ENCODE measurements around the gene GALNT15.

DNA sequence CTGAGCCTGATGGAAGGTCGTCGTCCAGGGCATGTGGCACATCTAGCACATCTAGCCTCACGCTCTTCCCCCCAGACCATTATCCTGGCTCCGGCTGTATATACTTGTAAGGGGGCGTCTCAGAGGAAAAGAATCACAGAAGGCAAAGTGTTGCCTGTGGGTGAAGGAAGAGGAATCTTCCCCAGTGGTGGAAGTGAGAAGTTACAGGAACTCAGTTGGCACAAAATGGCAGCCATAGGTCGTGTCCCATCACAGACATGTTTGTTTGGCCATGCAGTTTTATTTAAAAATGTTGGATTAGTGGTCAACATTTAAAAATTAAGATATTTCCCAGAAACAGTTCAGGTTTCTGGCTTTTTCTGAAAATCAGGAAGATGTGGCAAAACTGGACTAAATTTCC, 13.6 kb downstream of the GALNT15 start:
- no peak for TF ChIP-seq EP300 (IDR thresholded peaks at IDR 0.05)
- TF ChIP-seq POLR2A (IDR thresholded peaks at IDR 0.05), result no peak
- TF ChIP-seq, protein P1, sequence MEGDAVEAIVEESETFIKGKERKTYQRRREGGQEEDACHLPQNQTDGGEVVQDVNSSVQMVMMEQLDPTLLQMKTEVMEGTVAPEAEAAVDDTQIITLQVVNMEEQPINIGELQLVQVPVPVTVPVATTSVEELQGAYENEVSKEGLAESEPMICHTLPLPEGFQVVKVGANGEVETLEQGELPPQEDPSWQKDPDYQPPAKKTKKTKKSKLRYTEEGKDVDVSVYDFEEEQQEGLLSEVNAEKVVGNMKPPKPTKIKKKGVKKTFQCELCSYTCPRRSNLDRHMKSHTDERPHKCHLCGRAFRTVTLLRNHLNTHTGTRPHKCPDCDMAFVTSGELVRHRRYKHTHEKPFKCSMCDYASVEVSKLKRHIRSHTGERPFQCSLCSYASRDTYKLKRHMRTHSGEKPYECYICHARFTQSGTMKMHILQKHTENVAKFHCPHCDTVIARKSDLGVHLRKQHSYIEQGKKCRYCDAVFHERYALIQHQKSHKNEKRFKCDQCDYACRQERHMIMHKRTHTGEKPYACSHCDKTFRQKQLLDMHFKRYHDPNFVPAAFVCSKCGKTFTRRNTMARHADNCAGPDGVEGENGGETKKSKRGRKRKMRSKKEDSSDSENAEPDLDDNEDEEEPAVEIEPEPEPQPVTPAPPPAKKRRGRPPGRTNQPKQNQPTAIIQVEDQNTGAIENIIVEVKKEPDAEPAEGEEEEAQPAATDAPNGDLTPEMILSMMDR (IDR thresholded peaks at IDR 0.05), result no peak
- no peak for TF ChIP-seq POLR2AphosphoS5 (IDR thresholded peaks at IDR 0.05)

Data from sigmoid colon (tissue), 4 donors.